ENCODE measurements around the gene GRM8. TPM values are rescaled to one million over a fixed set of nuclear protein-coding genes. Genes with fewer than 3 reads are reported as not detected.
A peak's percentile ranks its signal among the peaks of the same experiment; 100 is the strongest.

Gene GRM8
- total RNA-seq, 1 experiment from 2014 or later = not detected

- peak; percentile 26 for DNase-seq
- Histone ChIP-seq H3K79me2 (ENCODE audit: low read length) (no peaks in the 10 kb centered on the region), H3K9me2 (replicated peaks; ENCODE audit: insufficient read depth, low read length) (no peaks in the 10 kb centered on the region), H3K9ac (ENCODE audit: low read length) (no peak overlapping the region), H3K27me3 (ENCODE audit: low read length) (no peaks in the 10 kb centered on the region), H3K36me3 (ENCODE audit: insufficient read depth, low read length) (no peaks in the 10 kb centered on the region), H4K20me1 (ENCODE audit: insufficient read depth, low read depth, low read length) (no peaks in the 10 kb centered on the region), H3K4me2 (ENCODE audit: low read depth, low read length, poor library complexity, severe bottlenecking) (no peak overlapping the region), H2AFZ (ENCODE audit: low read length) (no peak overlapping the region), H3K9me3 (ENCODE audit: low read length) (no peaks in the 10 kb centered on the region), H3K4me3 (ENCODE audit: low read length) (no peak overlapping the region), H3K4me1 (ENCODE audit: low read length) (no peaks in the 10 kb centered on the region), H3K27ac (ENCODE audit: low read length) (no peak overlapping the region)
Measured at GRCh38 chr7:126776498-126776897, 476.2 kb downstream of the GRM8 start.

GRCh38 chr7:126774077-126774476 lies 478.7 kb downstream of the GRM8 start:
- H4K20me1 ChIP-seq (ENCODE audit: insufficient read depth, low read depth, low read length) = no peaks in the 10 kb centered on the region
- DNase-seq = no peak
- H3K79me2 ChIP-seq (ENCODE audit: low read length) = no peaks in the 10 kb centered on the region
- H3K4me3 ChIP-seq (ENCODE audit: low read length) = no peak overlapping the region
- H2AFZ ChIP-seq (ENCODE audit: low read length) = no peak overlapping the region
- no peak overlapping the region for H3K27ac ChIP-seq (ENCODE audit: low read length)
- no peak overlapping the region for H3K4me2 ChIP-seq (ENCODE audit: low read depth, low read length, poor library complexity, severe bottlenecking)
- no peak overlapping the region for H3K9ac ChIP-seq (ENCODE audit: low read length)
- no peaks in the 10 kb centered on the region for H3K27me3 ChIP-seq (ENCODE audit: low read length)
- no peaks in the 10 kb centered on the region for H3K9me3 ChIP-seq (ENCODE audit: low read length)
- no peaks in the 10 kb centered on the region for H3K4me1 ChIP-seq (ENCODE audit: low read length)
- H3K9me2 ChIP-seq (replicated peaks; ENCODE audit: insufficient read depth, low read length) = no peaks in the 10 kb centered on the region
- H3K36me3 ChIP-seq (ENCODE audit: insufficient read depth, low read length) = no peaks in the 10 kb centered on the region

DNA sequence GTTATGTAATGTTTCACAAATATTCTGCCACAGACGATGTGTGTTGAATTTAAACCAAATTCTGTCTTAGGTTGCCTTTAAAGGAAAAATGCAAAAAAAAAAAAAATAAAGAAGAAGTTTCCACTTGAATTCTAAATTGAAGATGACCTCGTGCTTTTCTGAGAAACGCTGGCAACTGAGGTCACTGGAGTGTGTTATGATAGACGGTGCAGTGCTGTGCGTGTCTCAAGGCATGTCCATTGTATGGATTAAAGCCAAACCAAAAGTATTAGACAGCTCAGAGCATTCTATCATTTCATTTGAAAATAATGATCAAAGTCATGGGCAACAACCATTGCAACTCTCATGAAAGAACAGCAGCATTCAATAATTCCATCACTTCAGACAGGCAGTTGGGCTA lies 483.9 kb downstream of the GRM8 start:
- H3K79me2 ChIP-seq (ENCODE audit: low read length) = no peaks in the 10 kb centered on the region
- H3K4me1 ChIP-seq (ENCODE audit: low read length) = no peaks in the 10 kb centered on the region
- no peaks in the 10 kb centered on the region for H3K9me3 ChIP-seq (ENCODE audit: low read length)
- H3K27ac ChIP-seq (ENCODE audit: low read length) = no peak overlapping the region
- no peaks in the 10 kb centered on the region for H3K36me3 ChIP-seq (ENCODE audit: insufficient read depth, low read length)
- no peak overlapping the region for H2AFZ ChIP-seq (ENCODE audit: low read length)
- no peak overlapping the region for H3K4me2 ChIP-seq (ENCODE audit: low read depth, low read length, poor library complexity, severe bottlenecking)
- H3K4me3 ChIP-seq (ENCODE audit: low read length) = no peak overlapping the region
- no peak overlapping the region for H3K9ac ChIP-seq (ENCODE audit: low read length)
- no peaks in the 10 kb centered on the region for H3K27me3 ChIP-seq (ENCODE audit: low read length)
- DNase-seq = no peak
- H4K20me1 ChIP-seq (ENCODE audit: insufficient read depth, low read depth, low read length) = no peaks in the 10 kb centered on the region
- H3K9me2 ChIP-seq (replicated peaks; ENCODE audit: insufficient read depth, low read length) = no peaks in the 10 kb centered on the region

- no peaks in the 10 kb centered on the region for H3K36me3 ChIP-seq (ENCODE audit: insufficient read depth, low read length)
- no peaks in the 10 kb centered on the region for H4K20me1 ChIP-seq (ENCODE audit: insufficient read depth, low read depth, low read length)
- no peak overlapping the region for H3K27ac ChIP-seq (ENCODE audit: low read length)
- H3K9me3 ChIP-seq (ENCODE audit: low read length) = no peaks in the 10 kb centered on the region
- H3K27me3 ChIP-seq (ENCODE audit: low read length) = no peaks in the 10 kb centered on the region
- no peak overlapping the region for H2AFZ ChIP-seq (ENCODE audit: low read length)
- H3K79me2 ChIP-seq (ENCODE audit: low read length) = no peaks in the 10 kb centered on the region
- no peaks in the 10 kb centered on the region for H3K4me1 ChIP-seq (ENCODE audit: low read length)
- no peak overlapping the region for H3K4me2 ChIP-seq (ENCODE audit: low read depth, low read length, poor library complexity, severe bottlenecking)
- no peak overlapping the region for H3K9ac ChIP-seq (ENCODE audit: low read length)
- DNase-seq = no peak
- H3K9me2 ChIP-seq (replicated peaks; ENCODE audit: insufficient read depth, low read length) = no peaks in the 10 kb centered on the region
- no peak overlapping the region for H3K4me3 ChIP-seq (ENCODE audit: low read length)
Measured at GRCh38 chr7:126760914-126761577, 491.7 kb downstream of the GRM8 start.

DNA sequence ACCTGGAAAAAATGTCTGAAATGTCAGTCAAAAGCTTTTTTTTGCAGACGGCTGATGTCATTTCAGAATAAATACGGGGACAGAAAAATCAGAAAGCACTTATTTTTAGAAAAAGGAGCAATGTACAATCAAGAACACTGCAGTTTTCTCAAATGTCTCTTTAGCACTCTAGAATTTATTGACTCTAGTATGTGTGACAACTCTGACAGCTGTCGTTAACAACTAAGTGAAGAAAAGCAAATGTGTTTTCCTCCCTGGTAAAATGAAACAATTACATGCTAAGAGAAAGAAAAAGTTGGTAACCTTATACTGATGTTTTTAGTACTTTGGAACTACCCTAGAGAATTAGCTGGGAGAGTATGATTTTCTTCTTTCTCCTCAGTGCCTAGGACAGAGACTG lies 497.4 kb downstream of the GRM8 start:
- Histone ChIP-seq H3K4me2 (ENCODE audit: low read depth, low read length, poor library complexity, severe bottlenecking) (no peak overlapping the region), H3K27ac (ENCODE audit: low read length) (no peak overlapping the region), H4K20me1 (ENCODE audit: insufficient read depth, low read depth, low read length) (no peaks in the 10 kb centered on the region), H3K9me2 (replicated peaks; ENCODE audit: insufficient read depth, low read length) (no peaks in the 10 kb centered on the region), H2AFZ (ENCODE audit: low read length) (no peak overlapping the region), H3K4me1 (ENCODE audit: low read length) (no peaks in the 10 kb centered on the region), H3K4me3 (ENCODE audit: low read length) (no peak overlapping the region), H3K27me3 (ENCODE audit: low read length) (no peaks in the 10 kb centered on the region), H3K79me2 (ENCODE audit: low read length) (no peaks in the 10 kb centered on the region), H3K9ac (ENCODE audit: low read length) (no peak overlapping the region), H3K36me3 (ENCODE audit: insufficient read depth, low read length) (no peaks in the 10 kb centered on the region), H3K9me3 (ENCODE audit: low read length) (no peaks in the 10 kb centered on the region)
- DNase-seq = no peak

DNA sequence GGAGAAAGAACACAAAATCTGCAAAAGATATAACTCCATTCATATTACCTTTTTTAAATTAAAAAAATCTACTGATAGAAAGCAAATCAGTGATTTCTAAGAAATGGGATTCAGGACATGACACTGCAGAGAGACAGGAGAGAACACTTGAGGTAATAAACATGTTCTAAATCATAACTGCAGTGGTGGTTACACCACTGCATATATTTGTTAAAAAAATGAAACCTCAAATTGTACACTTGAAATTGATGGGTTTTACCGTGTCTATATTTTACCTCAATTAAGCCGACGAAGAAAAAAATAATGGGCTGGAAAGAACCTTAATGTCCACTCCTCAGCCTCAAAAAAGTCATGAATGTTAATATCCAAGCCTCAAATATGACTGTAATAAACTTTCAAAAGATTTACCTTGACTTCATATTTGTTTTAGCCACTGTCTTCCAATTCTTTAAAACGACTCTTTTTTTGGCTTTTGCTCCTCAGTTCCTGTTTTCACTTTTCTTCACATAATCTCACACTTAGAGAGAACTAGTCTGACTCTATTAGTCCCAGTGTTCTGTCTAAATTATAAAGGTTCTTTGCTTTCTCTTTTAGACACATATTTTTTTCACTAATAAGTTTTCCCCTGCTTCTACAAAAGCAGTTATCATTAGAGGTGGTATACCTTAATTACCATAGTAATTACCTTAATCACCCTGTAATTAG lies 502.4 kb downstream of the GRM8 start:
- H3K9ac ChIP-seq (ENCODE audit: low read length) = no peak overlapping the region
- H3K27me3 ChIP-seq (ENCODE audit: low read length) = no peaks in the 10 kb centered on the region
- no peaks in the 10 kb centered on the region for H3K36me3 ChIP-seq (ENCODE audit: insufficient read depth, low read length)
- H3K9me3 ChIP-seq (ENCODE audit: low read length) = no peaks in the 10 kb centered on the region
- H3K27ac ChIP-seq (ENCODE audit: low read length) = no peak overlapping the region
- no peak overlapping the region for H3K4me3 ChIP-seq (ENCODE audit: low read length)
- H3K9me2 ChIP-seq (replicated peaks; ENCODE audit: insufficient read depth, low read length) = no peaks in the 10 kb centered on the region
- no peak overlapping the region for H3K4me2 ChIP-seq (ENCODE audit: low read depth, low read length, poor library complexity, severe bottlenecking)
- H2AFZ ChIP-seq (ENCODE audit: low read length) = no peak overlapping the region
- DNase-seq = no peak
- H3K4me1 ChIP-seq (ENCODE audit: low read length) = no peaks in the 10 kb centered on the region
- H4K20me1 ChIP-seq (ENCODE audit: insufficient read depth, low read depth, low read length) = no peaks in the 10 kb centered on the region
- H3K79me2 ChIP-seq (ENCODE audit: low read length) = no peaks in the 10 kb centered on the region

DNA sequence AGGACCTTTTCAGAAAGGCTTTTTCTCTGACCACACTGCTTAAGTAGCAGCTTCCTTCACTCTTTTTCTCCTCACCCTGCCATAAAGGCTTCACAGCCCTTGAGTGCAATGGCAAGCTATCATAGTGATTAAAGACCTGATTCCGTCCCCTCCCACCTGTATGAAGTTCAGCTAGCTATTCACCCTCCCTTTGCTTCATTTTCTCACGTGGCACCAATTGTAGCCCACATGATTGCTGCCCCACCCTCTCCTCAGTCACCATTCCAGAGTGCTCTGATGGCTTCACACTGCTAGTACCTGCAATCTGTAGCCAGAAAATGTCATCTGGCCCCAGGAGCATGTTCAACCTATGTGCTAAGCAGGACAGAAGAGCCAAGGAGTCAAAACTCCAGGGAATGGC lies 523.8 kb downstream of the GRM8 start:
- no peak overlapping the region for H3K9ac ChIP-seq (ENCODE audit: low read length)
- H3K79me2 ChIP-seq (ENCODE audit: low read length) = no peaks in the 10 kb centered on the region
- H3K27me3 ChIP-seq (ENCODE audit: low read length) = no peaks in the 10 kb centered on the region
- no peaks in the 10 kb centered on the region; the same call in 1 of the 2 replicates for H3K9me2 ChIP-seq (replicated peaks; ENCODE audit: insufficient read depth, low read length)
- no peaks in the 10 kb centered on the region for H3K4me1 ChIP-seq (ENCODE audit: low read length)
- no peak overlapping the region for H3K4me3 ChIP-seq (ENCODE audit: low read length)
- no peak overlapping the region for H3K4me2 ChIP-seq (ENCODE audit: low read depth, low read length, poor library complexity, severe bottlenecking)
- H3K36me3 ChIP-seq (ENCODE audit: insufficient read depth, low read length) = no peaks in the 10 kb centered on the region
- H3K27ac ChIP-seq (ENCODE audit: low read length) = no peak overlapping the region
- no peaks in the 10 kb centered on the region for H4K20me1 ChIP-seq (ENCODE audit: insufficient read depth, low read depth, low read length)
- H3K9me3 ChIP-seq (ENCODE audit: low read length) = no peaks in the 10 kb centered on the region; the same call in 1 of the 2 replicates
- no peak overlapping the region for H2AFZ ChIP-seq (ENCODE audit: low read length)
- DNase-seq = no peak

DNA sequence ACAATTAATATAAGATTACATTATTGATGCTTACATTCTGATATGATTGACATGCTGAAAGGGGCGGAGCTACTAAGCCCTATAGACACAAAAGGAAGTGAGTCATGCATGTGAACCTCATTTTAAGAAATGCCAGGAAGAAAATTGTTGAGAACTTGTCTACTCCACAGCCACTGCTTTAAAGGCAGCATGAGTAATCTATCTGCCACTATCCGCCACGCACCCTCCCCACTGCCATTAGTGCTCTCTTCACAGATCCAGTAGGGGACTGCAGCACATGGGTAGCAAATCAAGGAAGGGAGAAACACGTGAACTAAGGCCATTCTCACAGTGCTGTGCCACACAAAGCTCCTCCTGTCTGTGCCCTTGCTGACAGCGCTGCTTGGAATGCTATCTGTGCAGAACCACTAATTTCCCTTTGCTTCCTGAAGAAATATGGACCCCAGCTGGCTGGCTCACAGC lies 524.8 kb downstream of the GRM8 start:
- Histone ChIP-seq H3K27me3 (ENCODE audit: low read length) (no peaks in the 10 kb centered on the region), H3K9me2 (replicated peaks; ENCODE audit: insufficient read depth, low read length) (no peaks in the 10 kb centered on the region; the same call in 1 of the 2 replicates), H3K4me2 (ENCODE audit: low read depth, low read length, poor library complexity, severe bottlenecking) (no peak overlapping the region), H3K27ac (ENCODE audit: low read length) (no peak overlapping the region), H3K4me1 (ENCODE audit: low read length) (no peaks in the 10 kb centered on the region), H4K20me1 (ENCODE audit: insufficient read depth, low read depth, low read length) (no peaks in the 10 kb centered on the region), H3K9ac (ENCODE audit: low read length) (no peak overlapping the region), H3K79me2 (ENCODE audit: low read length) (no peaks in the 10 kb centered on the region), H3K36me3 (ENCODE audit: insufficient read depth, low read length) (no peaks in the 10 kb centered on the region), H3K4me3 (ENCODE audit: low read length) (no peak overlapping the region), H3K9me3 (ENCODE audit: low read length) (no peaks in the 10 kb centered on the region; the same call in 1 of the 2 replicates), H2AFZ (ENCODE audit: low read length) (no peak overlapping the region)
- DNase-seq = no peak
